GM12872 (cell line): Measurements from ENCODE around the gene CCDC27.

ENCODE experiments used
- CTCF ChIP-seq: IDR thresholded peaks from 3 replicates; pipeline ENCODE4 v1.5.1; 2011; ENCODE audit warnings: low read depth, mild to moderate bottlenecking, low read length, moderate library complexity; ENCODE audit not compliant: insufficient read depth

CCDC27 gene

GRCh38 chr1:3821004-3821403 lies 68.8 kb downstream of the CCDC27 start:
- TF ChIP-seq CTCF = no peak
